NCI-H82 (cell line): ENCODE measurements around the gene ZNF662.

ENCODE experiments used
- DNase-seq: peaks from one replicate; lab custom pipeline; 2025; lab: John Stamatoyannopoulos, UW

ZNF662 gene

DNA sequence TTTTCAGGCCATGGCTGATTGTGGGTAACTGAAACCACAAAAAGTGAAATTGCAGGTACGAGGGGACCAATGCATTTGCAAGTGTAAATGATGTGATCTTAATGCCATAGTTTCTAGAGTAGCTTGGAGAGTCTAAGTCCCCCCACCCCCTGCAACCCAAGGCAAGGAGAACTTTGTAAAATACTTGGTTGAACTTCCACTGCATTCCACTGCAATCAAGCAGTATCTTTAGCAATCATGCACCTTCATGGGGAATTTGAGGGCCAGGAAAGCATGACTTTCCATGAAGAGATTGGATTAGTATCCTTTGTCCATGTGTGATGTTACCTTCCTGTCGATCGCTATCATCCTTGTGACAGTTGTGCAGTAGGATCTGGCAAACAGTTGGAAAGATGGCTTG, 18.9 kb upstream of the ZNF662 start:
- DNase-seq = no peak

DNA sequence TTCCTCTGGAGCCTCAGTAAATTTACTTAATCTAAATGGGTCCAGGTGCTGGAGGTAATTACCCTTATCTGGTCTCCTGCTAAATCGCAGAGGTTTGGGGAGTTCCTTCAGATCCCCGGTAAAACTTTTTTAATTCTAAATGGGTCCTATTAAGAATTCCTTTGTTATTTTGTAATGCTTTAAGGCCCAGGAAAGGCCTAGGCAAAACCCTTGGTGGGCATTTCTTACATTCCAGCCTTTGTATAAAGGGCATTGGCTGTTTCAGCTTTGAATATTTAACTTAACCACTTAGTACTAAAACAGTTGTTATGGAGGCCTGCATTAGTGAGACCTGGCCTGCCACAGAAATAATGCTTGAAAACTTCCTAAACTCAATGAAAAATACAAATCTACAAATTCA, 14.9 kb upstream of the ZNF662 start:
- DNase-seq = no peak

DNA sequence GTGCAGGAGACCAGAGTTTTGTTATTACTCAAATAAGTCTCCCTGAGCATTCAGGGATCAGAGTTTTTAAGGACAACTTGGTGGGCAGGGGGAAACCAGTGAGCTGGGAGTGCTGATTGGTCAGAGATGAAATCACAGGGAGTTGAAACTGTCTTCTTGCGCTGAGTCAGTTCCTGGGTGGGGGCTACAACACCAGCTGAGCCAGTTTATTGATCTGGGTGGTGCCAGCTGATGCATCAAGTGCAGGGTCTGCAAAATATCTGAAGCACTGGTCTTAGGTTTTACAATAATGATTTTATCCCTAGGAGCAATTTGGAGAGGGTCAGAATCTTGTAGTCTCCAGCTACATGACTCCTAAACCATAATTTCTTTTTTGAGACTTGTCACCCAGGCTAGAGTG, 13.8 kb upstream of the ZNF662 start:
- no peak for DNase-seq

DNA sequence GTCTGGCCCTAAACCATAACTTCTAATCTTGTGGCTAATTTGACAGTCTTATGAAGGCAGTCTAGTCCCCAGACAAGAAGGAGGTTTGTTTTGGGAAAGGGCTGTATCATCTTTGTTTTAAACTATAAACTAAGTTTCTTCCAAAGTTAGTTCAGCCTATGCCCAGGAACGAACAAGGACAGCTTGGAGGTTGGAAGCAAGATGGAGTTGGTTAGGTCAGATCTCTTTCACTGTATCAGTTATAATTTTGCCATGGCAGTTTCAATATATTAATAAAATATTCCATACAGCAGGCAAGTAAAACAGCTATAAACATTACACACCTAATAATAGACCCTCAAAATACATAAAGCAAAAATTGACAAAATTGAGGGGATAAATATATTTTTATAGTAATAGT, 13.1 kb upstream of the ZNF662 start:
- DNase-seq = no peak

- no peak for DNase-seq
These were observed 11.0 kb upstream of the ZNF662 start for GRCh38 chr3:42894698-42895579.

DNA sequence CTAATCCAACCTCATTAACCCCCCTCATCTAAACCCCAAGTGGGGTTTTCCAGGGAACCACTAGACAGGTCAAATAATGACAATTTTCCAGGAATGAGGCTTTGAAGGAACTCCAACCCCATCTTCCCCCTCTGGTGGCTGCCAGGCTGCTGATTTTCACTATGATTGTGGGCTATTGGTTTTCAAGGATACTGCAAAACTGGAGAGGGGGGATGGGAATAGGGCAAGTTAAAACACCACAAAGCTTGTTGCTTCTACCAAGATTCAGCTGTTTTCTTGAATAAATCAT, 10.4 kb upstream of the ZNF662 start:
- no peak for DNase-seq

DNA sequence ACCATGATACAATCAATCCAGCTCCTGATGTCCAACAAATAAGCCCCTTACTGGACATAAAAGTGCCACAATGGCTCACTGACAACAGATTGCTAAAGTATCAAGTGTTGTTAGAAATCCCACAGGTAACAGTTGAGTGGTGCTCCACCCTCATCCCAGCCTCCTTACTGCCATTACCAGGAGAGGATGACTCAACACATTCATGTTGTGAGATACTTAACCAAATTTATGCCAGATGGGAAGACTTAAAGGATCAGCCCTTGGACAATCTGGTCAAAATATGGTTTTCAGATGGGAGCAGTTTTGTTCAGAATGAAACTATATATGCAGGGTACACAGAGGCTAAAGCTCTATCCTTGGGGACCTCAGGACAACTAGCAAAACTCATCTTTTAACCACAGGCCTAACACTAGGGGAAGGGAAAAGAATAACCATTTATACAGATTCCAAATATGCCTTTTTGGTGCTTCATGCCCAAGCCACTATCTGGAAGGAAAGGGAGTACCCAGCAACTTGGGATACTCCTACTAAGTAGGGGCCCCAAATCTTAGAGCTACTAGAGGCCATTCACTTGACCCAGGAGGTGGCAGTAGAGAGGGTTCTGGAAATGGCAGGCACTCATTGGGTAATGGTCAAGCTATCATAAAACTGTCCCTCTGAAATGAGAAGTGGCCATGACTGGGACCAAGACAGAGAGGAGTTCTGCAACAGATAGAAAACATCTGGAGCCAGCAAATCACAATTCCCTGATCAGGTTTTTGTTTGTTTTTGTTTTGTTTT, 6.9 kb upstream of the ZNF662 start:
- DNase-seq = peak; percentile 19

GRCh38 chr3:42900226-42901072, 5.5 kb upstream of the ZNF662 start:
- no peak for DNase-seq

- no peak for DNase-seq
These were observed 4.9 kb upstream of the ZNF662 start for GRCh38 chr3:42901073-42901415.

- no peak for DNase-seq
These were observed 3.7 kb upstream of the ZNF662 start for GRCh38 chr3:42902257-42902656.

- no peak for DNase-seq
These were observed 1.9 kb upstream of the ZNF662 start for GRCh38 chr3:42904076-42904475.

DNA sequence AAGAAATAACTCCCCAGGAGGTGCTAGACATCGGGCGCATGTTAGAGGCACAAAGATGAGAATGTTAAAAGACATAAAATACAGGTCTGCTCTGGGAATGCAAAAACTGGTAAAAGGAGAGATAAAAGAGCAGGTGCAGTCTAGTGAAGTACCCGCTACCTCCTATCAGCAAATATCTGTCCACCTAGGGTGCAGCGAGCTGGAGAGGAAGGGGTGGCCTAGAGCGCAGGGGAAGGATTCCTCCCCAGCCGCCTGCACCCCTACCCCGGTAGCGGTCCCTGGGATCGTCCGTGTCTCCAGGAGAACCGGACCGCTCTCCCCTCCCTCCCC, 237 bp upstream of the ZNF662 start:
- no peak for DNase-seq

DNA sequence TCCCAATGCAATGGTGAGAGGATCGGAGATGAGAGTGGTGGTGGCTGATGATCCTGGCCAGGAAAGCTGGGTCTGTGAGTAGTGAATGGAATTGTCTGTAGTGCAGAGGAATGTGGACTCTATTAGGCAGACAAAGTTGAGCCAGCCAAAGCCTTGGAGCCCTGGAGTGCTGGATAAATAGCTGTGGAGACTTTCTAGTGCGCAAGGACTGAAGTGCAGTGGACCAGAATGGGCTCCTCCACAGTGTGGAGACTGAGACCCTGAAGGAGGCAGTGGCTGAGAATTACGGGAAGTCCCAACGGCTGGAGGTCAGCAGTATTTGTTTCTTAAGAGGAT, 874 bp downstream of the ZNF662 start:
- DNase-seq = no peak

- DNase-seq = no peak
These were observed 2.7 kb downstream of the ZNF662 start for GRCh38 chr3:42908675-42909074.

- no peak for DNase-seq
These were observed 5.6 kb downstream of the ZNF662 start for GRCh38 chr3:42911551-42911950.

DNA sequence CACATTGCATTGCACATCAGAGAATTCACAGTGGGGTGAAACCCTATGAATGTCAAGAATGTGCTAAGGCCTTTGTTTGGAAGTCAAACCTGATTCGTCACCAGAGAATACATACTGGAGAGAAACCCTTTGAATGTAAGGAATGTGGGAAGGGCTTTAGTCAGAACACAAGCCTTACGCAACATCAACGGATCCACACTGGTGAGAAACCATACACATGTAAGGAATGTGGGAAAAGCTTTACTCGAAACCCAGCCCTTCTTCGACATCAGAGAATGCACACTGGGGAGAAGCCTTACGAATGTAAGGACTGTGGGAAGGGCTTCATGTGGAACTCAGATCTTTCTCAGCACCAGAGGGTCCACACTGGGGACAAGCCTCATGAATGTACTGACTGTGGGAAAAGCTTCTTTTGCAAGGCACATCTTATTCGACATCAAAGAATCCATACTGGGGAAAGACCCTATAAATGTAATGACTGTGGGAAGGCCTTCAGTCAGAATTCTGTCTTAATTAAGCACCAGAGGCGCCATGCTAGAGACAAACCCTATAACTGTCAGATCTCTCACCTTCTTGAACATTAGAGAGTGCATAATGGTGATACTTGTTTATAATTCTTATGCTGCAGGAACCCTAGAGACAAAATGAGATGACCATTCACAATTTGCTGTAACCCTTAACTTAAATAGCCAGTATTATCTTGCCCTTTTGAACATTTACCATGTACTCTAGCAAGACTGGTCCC, 9.0 kb downstream of the ZNF662 start:
- no peak for DNase-seq

DNA sequence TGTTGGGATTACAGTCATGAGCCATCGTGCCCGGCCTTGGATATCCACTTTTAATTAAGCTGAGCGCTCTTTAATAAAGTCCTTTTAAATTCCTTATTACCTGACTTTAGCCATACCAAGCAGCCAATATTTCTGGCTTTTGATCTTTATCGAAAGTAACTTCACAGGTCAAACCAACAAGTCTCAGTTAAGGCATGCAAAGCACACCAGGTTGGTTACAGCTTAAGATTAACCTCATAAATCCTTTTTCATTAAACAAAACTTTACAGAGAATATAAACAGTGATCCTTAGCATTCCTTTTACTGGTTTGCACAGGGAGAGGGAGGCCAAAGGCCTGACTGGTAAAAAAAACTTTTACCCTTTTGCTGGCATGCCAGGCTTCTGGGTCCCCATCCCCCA, 17.7 kb downstream of the ZNF662 start:
- DNase-seq = no peak

DNA sequence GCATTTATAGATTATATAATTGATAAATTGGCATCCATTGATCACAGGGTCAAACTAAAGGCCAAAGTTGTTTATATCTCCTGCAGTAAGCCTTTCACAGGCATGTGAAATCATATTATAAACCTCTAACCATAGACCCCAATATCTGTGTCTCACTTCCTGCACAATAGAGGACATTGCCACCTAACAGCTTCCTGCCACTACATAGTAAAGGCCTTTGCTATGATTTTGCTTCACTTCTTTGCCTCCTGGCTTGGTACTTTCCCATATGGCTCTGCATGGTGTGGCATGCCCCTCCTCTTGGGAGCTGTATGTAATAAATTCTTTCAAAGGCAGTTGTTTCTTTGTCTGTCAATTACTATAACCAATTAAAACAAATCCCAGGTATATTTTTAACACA, 20.4 kb downstream of the ZNF662 start:
- DNase-seq = no peak

DNA sequence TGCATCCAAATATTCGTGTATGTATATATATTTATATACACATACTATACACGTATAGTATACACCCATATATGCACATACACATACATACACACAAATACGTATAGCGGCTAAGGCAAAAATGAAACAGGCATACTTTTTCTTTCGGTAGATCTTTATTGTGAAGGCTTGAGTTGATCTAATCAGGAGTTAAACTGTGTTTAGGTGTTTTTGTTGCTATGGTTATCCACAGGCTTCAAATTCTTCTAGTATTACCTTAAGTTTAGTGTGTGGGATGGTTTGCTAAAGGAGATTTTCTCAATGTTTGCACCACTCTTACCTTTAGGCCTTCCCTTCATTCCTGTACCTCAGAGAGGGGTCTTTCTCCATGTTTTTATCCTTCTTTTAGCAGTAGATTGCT, 28.2 kb downstream of the ZNF662 start:
- no peak for DNase-seq

GRCh38 chr3:42934910-42935309, 29.0 kb downstream of the ZNF662 start:
- DNase-seq = no peak

- DNase-seq = no peak
These were observed 29.5 kb downstream of the ZNF662 start for GRCh38 chr3:42935472-42935871.
